ENCODE data around the gene SH3RF3. TPM values are rescaled to one million over a fixed set of nuclear protein-coding genes. Genes with fewer than 3 reads are reported as not detected.

Gene SH3RF3
- total RNA-seq, 4 donors from 2014 or later = 2.2 to 6.1 (median 4.2) TPM

- Histone ChIP-seq H3K36me3 (no peaks in the 10 kb centered on the region), H3K4me3 (no peak overlapping the region), H3K27me3 (no peaks in the 10 kb centered on the region), H3K9me3 (no peaks in the 10 kb centered on the region), H3K4me1 (no peaks in the 10 kb centered on the region), H3K27ac (no peak overlapping the region)
- TF ChIP-seq EP300 (IDR thresholded peaks at IDR 0.05) (no peak), POLR2AphosphoS5 (IDR thresholded peaks at IDR 0.05) (no peak), POLR2A (IDR thresholded peaks at IDR 0.05) (no peak)
- TF ChIP-seq, protein P1, sequence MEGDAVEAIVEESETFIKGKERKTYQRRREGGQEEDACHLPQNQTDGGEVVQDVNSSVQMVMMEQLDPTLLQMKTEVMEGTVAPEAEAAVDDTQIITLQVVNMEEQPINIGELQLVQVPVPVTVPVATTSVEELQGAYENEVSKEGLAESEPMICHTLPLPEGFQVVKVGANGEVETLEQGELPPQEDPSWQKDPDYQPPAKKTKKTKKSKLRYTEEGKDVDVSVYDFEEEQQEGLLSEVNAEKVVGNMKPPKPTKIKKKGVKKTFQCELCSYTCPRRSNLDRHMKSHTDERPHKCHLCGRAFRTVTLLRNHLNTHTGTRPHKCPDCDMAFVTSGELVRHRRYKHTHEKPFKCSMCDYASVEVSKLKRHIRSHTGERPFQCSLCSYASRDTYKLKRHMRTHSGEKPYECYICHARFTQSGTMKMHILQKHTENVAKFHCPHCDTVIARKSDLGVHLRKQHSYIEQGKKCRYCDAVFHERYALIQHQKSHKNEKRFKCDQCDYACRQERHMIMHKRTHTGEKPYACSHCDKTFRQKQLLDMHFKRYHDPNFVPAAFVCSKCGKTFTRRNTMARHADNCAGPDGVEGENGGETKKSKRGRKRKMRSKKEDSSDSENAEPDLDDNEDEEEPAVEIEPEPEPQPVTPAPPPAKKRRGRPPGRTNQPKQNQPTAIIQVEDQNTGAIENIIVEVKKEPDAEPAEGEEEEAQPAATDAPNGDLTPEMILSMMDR (IDR thresholded peaks at IDR 0.05) = no peak
- 95% methylated on average over 6 of the region's 6 CpGs for WGBS
- DNase-seq (ENCODE audit: low spot score in 2 of 2) = no peak
These were observed 213.9 kb downstream of the SH3RF3 start for GRCh38 chr2:109342930-109343329.

GRCh38 chr2:109343460-109343859 lies 214.5 kb downstream of the SH3RF3 start:
- WGBS = over 99% methylated on average over 5 of the region's 5 CpGs
- Histone ChIP-seq H3K4me3 (no peak overlapping the region), H3K27me3 (no peaks in the 10 kb centered on the region), H3K9me3 (no peaks in the 10 kb centered on the region), H3K27ac (no peak overlapping the region), H3K4me1 (no peaks in the 10 kb centered on the region), H3K36me3 (no peaks in the 10 kb centered on the region)
- no peak for DNase-seq (ENCODE audit: low spot score in 2 of 2)
- TF ChIP-seq, protein P1 (IDR thresholded peaks at IDR 0.05) = no peak
- TF ChIP-seq POLR2AphosphoS5 (IDR thresholded peaks at IDR 0.05) (no peak), POLR2A (IDR thresholded peaks at IDR 0.05) (no peak), EP300 (IDR thresholded peaks at IDR 0.05) (no peak)

GRCh38 chr2:109344270-109344805 lies 215.3 kb downstream of the SH3RF3 start:
- H3K4me3 ChIP-seq = no peak overlapping the region
- TF ChIP-seq POLR2A (IDR thresholded peaks at IDR 0.05) (no peak), EP300 (IDR thresholded peaks at IDR 0.05) (no peak), POLR2AphosphoS5 (IDR thresholded peaks at IDR 0.05) (no peak)
- TF ChIP-seq, protein P1 (IDR thresholded peaks at IDR 0.05) = no peak
- 93% methylated on average over 9 of the region's 9 CpGs for WGBS
- no peaks in the 10 kb centered on the region for H3K36me3 ChIP-seq
- no peak for DNase-seq (ENCODE audit: low spot score in 2 of 2)
- peaks cover 1% of the 10 kb centered on the region for H3K4me1 ChIP-seq
- no peak overlapping the region for H3K27ac ChIP-seq
- H3K9me3 ChIP-seq = no peaks in the 10 kb centered on the region
- no peaks in the 10 kb centered on the region for H3K27me3 ChIP-seq

DNA sequence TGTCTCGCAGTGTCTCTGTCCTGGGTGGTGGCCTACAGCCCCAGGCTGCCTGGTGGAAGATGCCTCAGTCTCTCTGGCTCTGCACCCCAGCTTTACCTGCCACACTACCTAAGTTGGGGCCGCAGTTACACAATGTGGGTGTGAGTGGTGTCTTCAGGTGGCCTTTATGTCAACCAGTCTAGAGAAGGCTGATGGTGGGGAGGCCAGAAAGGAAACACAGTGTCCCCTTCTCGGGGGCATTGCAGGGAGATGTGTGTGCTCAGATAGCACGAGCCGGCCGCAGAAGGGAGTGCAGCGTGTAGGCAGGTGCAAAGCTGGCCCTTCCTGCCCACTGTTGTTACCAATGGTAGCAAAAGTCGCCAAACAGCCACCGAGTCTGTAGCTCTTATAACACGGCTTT lies 216.1 kb downstream of the SH3RF3 start:
- no peak for DNase-seq (ENCODE audit: low spot score in 2 of 2)

GRCh38 chr2:109345653-109346480 lies 216.9 kb downstream of the SH3RF3 start:
- Histone ChIP-seq H3K4me1 (peaks cover 14% of the 10 kb centered on the region), H3K36me3 (no peaks in the 10 kb centered on the region), H3K27ac (no peak overlapping the region), H3K9me3 (no peaks in the 10 kb centered on the region), H3K4me3 (no peak overlapping the region), H3K27me3 (no peaks in the 10 kb centered on the region)
- TF ChIP-seq, protein P1 (IDR thresholded peaks at IDR 0.05) = no peak
- no peak for TF ChIP-seq POLR2AphosphoS5 (IDR thresholded peaks at IDR 0.05)
- TF ChIP-seq EP300 (IDR thresholded peaks at IDR 0.05) = no peak
- no peak for TF ChIP-seq POLR2A (IDR thresholded peaks at IDR 0.05)
- DNase-seq (ENCODE audit: low spot score in 2 of 2) = no peak
- 78% methylated on average over 13 of the region's 13 CpGs for WGBS

More for the DNA sequence above, 216.1 kb downstream of the SH3RF3 start:
- WGBS = 67% methylated on average over 8 of the region's 10 CpGs
- no peak for TF ChIP-seq EP300 (IDR thresholded peaks at IDR 0.05)
- no peak for TF ChIP-seq POLR2AphosphoS5 (IDR thresholded peaks at IDR 0.05)
- TF ChIP-seq POLR2A (IDR thresholded peaks at IDR 0.05) = no peak
- TF ChIP-seq, protein P1 (IDR thresholded peaks at IDR 0.05) = no peak
- Histone ChIP-seq H3K27me3 (no peaks in the 10 kb centered on the region), H3K36me3 (no peaks in the 10 kb centered on the region), H3K4me1 (peaks cover 6% of the 10 kb centered on the region), H3K27ac (no peak overlapping the region), H3K4me3 (no peak overlapping the region), H3K9me3 (no peaks in the 10 kb centered on the region)
